Activated CD8-positive, alpha-beta memory T cell treated with anti-CD3 and anti-CD28 coated beads, Interleukin-2, amount 50 U/mL, for 4 hours (primary cell): ENCODE results near the gene PEX14.

Experiments used
- DNase-seq: peaks from one replicate; pipeline ENCODE4 v3.0.0-alpha.2; 2020

PEX14 gene

GRCh38 chr1:10599194-10599861 lies 124.6 kb downstream of the PEX14 start:
- DNase-seq: no peak

GRCh38 chr1:10601342-10602070 lies 126.8 kb downstream of the PEX14 start:
- DNase-seq: no peak

- no peak for DNase-seq
These were observed 128.2 kb downstream of the PEX14 start for GRCh38 chr1:10602936-10603335.

- no peak for DNase-seq
These were observed 130.2 kb downstream of the PEX14 start for GRCh38 chr1:10604966-10605365.

- no peak for DNase-seq
These were observed 131.3 kb downstream of the PEX14 start for GRCh38 chr1:10606064-10606463.

- DNase-seq: no peak
These were observed 132.5 kb downstream of the PEX14 start for GRCh38 chr1:10607228-10607627.

GRCh38 chr1:10608690-10609089 lies 133.9 kb downstream of the PEX14 start:
- DNase-seq: no peak

GRCh38 chr1:10610901-10611600 lies 136.3 kb downstream of the PEX14 start:
- no peak for DNase-seq

GRCh38 chr1:10612436-10613160 lies 137.8 kb downstream of the PEX14 start:
- no peak for DNase-seq

- DNase-seq: no peak
These were observed 138.6 kb downstream of the PEX14 start for GRCh38 chr1:10613340-10613739.

GRCh38 chr1:10613861-10614260 lies 139.1 kb downstream of the PEX14 start:
- DNase-seq: no peak

GRCh38 chr1:10614377-10615225 lies 139.9 kb downstream of the PEX14 start:
- no peak for DNase-seq

- DNase-seq: no peak
These were observed 140.6 kb downstream of the PEX14 start for GRCh38 chr1:10615332-10615731.

GRCh38 chr1:10615932-10616671 lies 141.4 kb downstream of the PEX14 start:
- DNase-seq: no peak

- DNase-seq: no peak
These were observed 141.9 kb downstream of the PEX14 start for GRCh38 chr1:10616696-10617095.

GRCh38 chr1:10617318-10617717 lies 142.6 kb downstream of the PEX14 start:
- no peak for DNase-seq

- no peak for DNase-seq
These were observed 143.5 kb downstream of the PEX14 start for GRCh38 chr1:10617931-10618885.

GRCh38 chr1:10620776-10621175 lies 146.0 kb downstream of the PEX14 start:
- no peak for DNase-seq

- DNase-seq: no peak
These were observed 147.2 kb downstream of the PEX14 start for GRCh38 chr1:10621906-10622305.

- DNase-seq: no peak
These were observed 148.3 kb downstream of the PEX14 start for GRCh38 chr1:10622910-10623685.
